PC-3 (cell line): Measurements from ENCODE around the gene CFAP65. TPM values are rescaled to one million over a fixed set of nuclear protein-coding genes. Genes with fewer than 3 reads are reported as not detected.

Source experiments
- ATAC-seq: fragments of 200-7000 bp; cut with Tn5 transposase; 2 replicates; pipeline ENCODE4 v1.9.1; 2020; ENCODE audit warnings: mild to moderate bottlenecking, moderate library complexity
- BruUV-seq: library from RNA; stranded (reverse); fragments of 400-500 nt; replicated peaks from 2 replicates; lab custom pipeline; 2021; lab: Mats Ljungman, UMichigan
- CTCF ChIA-PET: fragments of 300-600 bp; sonication (Branson Sonifier 250); formaldehyde crosslinking; loops from one replicate; lab custom pipeline; 2022; ENCODE audit warnings: antibody characterized with exemption; lab: Charles Lee
- POLR2A ChIA-PET: fragments of 300-600 bp; sonication (Branson Sonifier 250); formaldehyde crosslinking; loops from one replicate; lab custom pipeline; 2022; ENCODE audit warnings: antibody characterized with exemption; ENCODE audit not compliant: unreplicated experiment; lab: Charles Lee
- DNase-seq: peaks from one replicate; pipeline ENCODE4 v3.0.0-alpha.2; 2015
- H2AFZ ChIP-seq: fragments of 300-600 bp; sonication (generic); 2 replicates; pipeline ENCODE4 v1.6.0; 2016; ENCODE audit warnings: antibody characterized with exemption, low read length
- H3F3A ChIP-seq: fragments of 300-600 bp; sonication (generic); one replicate; pipeline ENCODE4 v1.6.0; 2017; ENCODE audit warnings: antibody characterized with exemption, low read length, control low read depth, mild to moderate bottlenecking; ENCODE audit not compliant: unreplicated experiment
- H3K27ac ChIP-seq: fragments of 300-600 bp; sonication (generic); 2 replicates; pipeline ENCODE4 v1.5.1; 2016; ENCODE audit warnings: mild to moderate bottlenecking, low read length
- H3K27me3 ChIP-seq: fragments of 300-600 bp; sonication (generic); 2 replicates; pipeline ENCODE4 v1.6.1; 2016; ENCODE audit warnings: low read length, mixed read lengths
- H3K36me3 ChIP-seq: fragments of 300-600 bp; sonication (generic); 2 replicates; pipeline ENCODE4 v1.6.1; 2016; ENCODE audit warnings: low read depth, mixed run types, low read length, mixed read lengths
- H3K4me1 ChIP-seq: fragments of 300-600 bp; sonication (generic); 2 replicates; pipeline ENCODE4 v1.5.1; 2016; ENCODE audit warnings: low read length; ENCODE audit not compliant: insufficient read depth
- H3K4me2 ChIP-seq: fragments of 300-600 bp; sonication (generic); 2 replicates; pipeline ENCODE4 v1.6.0; 2016; ENCODE audit warnings: low read length
- H3K4me3 ChIP-seq: fragments of 300-600 bp; sonication (generic); 2 replicates; pipeline ENCODE4 v1.5.1; 2016; ENCODE audit warnings: mild to moderate bottlenecking, low read length, mixed read lengths
- H3K79me2 ChIP-seq: fragments of 300-600 bp; sonication (generic); 2 replicates; pipeline ENCODE4 v1.6.1; 2017; ENCODE audit warnings: low read length, mixed read lengths
- H3K9ac ChIP-seq: fragments of 300-600 bp; sonication (generic); 2 replicates; pipeline ENCODE4 v1.6.0; 2016; ENCODE audit warnings: mild to moderate bottlenecking, low read length
- H3K9me2 ChIP-seq: fragments of 300-600 bp; sonication (generic); replicated peaks from 2 replicates; pipeline ENCODE4 v1.6.1; 2016; ENCODE audit warnings: mixed run types, low read length, mixed read lengths
- H3K9me3 ChIP-seq: fragments of 300-600 bp; sonication (generic); 2 replicates; pipeline ENCODE4 v1.6.1; 2016; ENCODE audit warnings: low read length, mixed read lengths
- H4K20me1 ChIP-seq: fragments of 300-600 bp; sonication (generic); 2 replicates; pipeline ENCODE4 v1.6.1; 2016; ENCODE audit warnings: low read length, mixed read lengths
- CTCF ChIP-seq: fragments of 300-600 bp; sonication (generic); conservative IDR thresholded peaks from 2 replicates; pipeline ENCODE4 v1.5.1; 2017; ENCODE audit warnings: antibody characterized with exemption, low read depth, mild to moderate bottlenecking, low read length
- EZH2 ChIP-seq: fragments of 300-600 bp; sonication (generic); IDR thresholded peaks from one replicate; pipeline ENCODE4 v1.6.1; 2017; ENCODE audit warnings: antibody characterized with exemption, mild to moderate bottlenecking, low read length; ENCODE audit not compliant: unreplicated experiment
- EZH2phosphoT487 ChIP-seq: fragments of 300-600 bp; sonication (generic); IDR thresholded peaks from 2 replicates; pipeline ENCODE4 v1.6.1; 2018; ENCODE audit warnings: mild to moderate bottlenecking, antibody characterized with exemption, low read length, borderline replicate concordance
- intact Hi-C: fragments of 100-400 bp; cut with micrococcal nuclease; formaldehyde crosslinking; loops from 2 replicates; pipeline ENCODE4 v1.9.0; 2023
- total RNA-seq: library from RNA; depleted of rRNA; stranded (reverse); fragments of >200 nt; gene quantifications from 2 replicates; pipeline ENCODE4 v1.2.3, GENCODE V29; 2014

CFAP65 gene
- total RNA-seq, 1 experiment from 2014 or later, result 0.18 TPM

DNA sequence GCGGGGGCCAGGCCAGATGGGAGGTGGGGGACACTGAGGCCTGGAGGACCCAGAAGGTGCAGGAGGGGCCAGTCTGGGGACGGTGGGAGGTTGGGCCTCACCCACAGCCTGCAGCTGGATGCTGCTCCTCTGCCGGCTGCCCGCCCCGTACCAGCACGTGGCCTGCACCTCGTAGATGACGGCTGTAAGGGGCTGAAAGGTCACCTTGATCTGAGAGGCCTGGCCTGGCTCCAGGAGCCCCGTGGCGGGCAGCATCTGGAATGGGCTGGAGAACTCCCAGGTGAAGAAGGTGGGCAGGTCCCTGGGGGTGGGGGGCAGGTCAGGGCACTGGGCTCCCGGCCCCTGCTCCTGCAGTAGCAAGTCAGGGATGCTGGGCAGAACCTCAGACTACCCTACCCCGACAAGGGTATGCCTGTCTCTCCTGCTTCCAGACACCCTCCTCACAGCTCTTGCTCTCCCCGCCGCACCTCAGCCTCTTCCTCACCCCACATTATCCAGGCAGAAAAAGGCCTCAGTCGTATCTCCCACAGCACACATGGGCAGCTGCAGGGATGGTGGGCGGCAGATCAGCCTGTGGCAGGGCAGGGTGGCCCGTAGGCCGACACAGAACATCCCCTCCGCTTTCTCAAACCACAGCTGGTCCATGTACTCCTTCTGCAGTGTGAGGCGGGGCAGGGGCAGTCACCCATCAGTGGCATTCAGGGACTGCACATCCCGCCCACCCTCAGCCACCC lies 10.1 kb downstream of the CFAP65 start:
- Histone ChIP-seq H4K20me1 (no peaks in the 10 kb centered on the region), H3K9me3 (no peaks in the 10 kb centered on the region), H3K4me3 (no peak overlapping the region), H3K4me1 (peaks cover 3% of the 10 kb centered on the region), H3F3A (no peaks in the 10 kb centered on the region), H3K9ac (no peak overlapping the region), H2AFZ (no peak overlapping the region), H3K27ac (no peak overlapping the region), H3K4me2 (no peak overlapping the region), H3K36me3 (no peaks in the 10 kb centered on the region), H3K79me2 (no peaks in the 10 kb centered on the region), H3K27me3 (no peaks in the 10 kb centered on the region), H3K9me2 (no peaks in the 10 kb centered on the region)
- POLR2A ChIA-PET, result no interaction called here
- TF ChIP-seq EZH2phosphoT487 (no peak), CTCF (no peak), EZH2 (no peak)
- BruUV-seq, result no TSS peak
- CTCF ChIA-PET, result interaction anchor here (0.7 kb wide), 1 partner anchor 89 kb away, joined by 3 read pairs; no protein-coding TSS in a partner anchor
- DNase-seq, result no peak
- intact Hi-C loops, result no loop called here
- no peak for ATAC-seq

DNA sequence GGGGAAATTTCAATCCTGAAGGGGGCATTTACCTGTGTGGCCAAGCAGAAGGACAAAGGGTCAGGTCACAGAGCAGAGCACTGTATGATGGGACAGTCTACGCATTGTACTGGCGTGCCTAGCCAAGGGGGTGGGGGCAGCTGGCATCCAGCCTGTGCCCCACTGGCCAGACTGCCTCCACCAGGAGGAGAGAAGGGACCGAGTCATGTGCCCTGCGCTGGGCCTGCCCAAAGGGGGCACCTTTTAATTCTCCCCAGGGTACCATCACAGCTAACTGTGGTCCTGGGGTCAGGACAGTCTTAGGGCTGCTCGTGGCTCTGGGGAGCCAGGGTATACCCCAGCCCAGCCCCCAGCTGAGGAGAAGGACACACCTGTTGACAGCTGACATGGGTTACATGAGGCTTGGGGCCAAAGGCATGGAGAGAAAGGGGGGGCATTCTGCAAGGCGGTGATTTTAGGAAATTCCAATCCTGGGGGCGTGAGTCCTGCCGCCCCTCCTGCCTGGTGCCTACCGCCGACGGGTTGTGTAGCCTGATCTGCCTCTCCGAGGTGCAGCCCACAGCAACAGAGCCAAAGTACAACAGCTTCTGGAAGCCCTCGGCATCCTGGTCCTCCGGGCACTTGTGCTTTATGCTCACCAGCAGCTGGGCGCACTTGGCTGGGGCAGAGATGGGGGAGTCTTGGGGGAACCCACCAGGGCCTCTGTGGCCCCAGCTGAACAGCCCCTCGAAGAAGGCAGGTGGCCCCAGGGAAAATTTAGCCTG lies 11.0 kb downstream of the CFAP65 start:
- Histone ChIP-seq H3K27me3 (no peaks in the 10 kb centered on the region), H3K9me2 (no peaks in the 10 kb centered on the region), H3K79me2 (no peaks in the 10 kb centered on the region), H3K27ac (no peak overlapping the region), H3K36me3 (no peaks in the 10 kb centered on the region), H3K4me3 (no peak overlapping the region), H3K4me1 (no peaks in the 10 kb centered on the region), H3K9ac (no peak overlapping the region), H4K20me1 (no peaks in the 10 kb centered on the region), H3K9me3 (no peaks in the 10 kb centered on the region), H3K4me2 (no peak overlapping the region), H2AFZ (no peak overlapping the region), H3F3A (no peaks in the 10 kb centered on the region)
- ATAC-seq, result no peak
- intact Hi-C loops, result no loop called here
- ChIA-PET POLR2A (no interaction called here), CTCF (interaction anchor here (0.6 to 1.3 kb wide), 18 partner anchors 10 to 284 kb away, joined by 3 to 29 read pairs (median 4); partner anchors contain the start of gene IHH)
- no peak for TF ChIP-seq EZH2phosphoT487
- TF ChIP-seq EZH2, result no peak
- no peak for TF ChIP-seq CTCF
- no peak for DNase-seq
- no TSS peak for BruUV-seq

DNA sequence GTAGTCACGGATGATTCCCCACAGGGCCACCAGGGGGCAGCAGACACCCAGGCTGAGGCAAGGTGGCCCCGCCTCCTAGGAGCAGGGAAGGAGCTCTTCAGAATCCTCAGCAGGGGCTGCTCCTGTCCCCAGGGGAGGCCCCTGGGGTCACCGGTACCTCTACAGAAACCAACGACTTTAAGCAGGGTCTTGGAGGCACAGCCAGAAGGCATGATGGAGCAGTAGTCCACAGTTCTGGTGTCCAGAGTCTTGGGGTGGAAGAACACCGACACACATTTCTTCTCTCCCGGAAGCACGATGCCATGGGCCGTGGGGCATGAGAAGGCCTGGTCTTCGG lies 11.5 kb downstream of the CFAP65 start:
- no peak overlapping the region for H3K4me3 ChIP-seq
- ATAC-seq (peak; percentile 97), DNase-seq (peak; percentile 90)
- ChIA-PET CTCF (interaction anchor here (0.6 to 1.3 kb wide), 18 partner anchors 11 to 285 kb away, joined by 3 to 29 read pairs (median 4); partner anchors contain the start of gene IHH), POLR2A (no interaction called here)
- BruUV-seq, result no TSS peak
- no peaks in the 10 kb centered on the region for H3K9me2 ChIP-seq
- H3K36me3 ChIP-seq, result no peaks in the 10 kb centered on the region
- H3K4me1 ChIP-seq, result no peaks in the 10 kb centered on the region
- H3K9me3 ChIP-seq, result no peaks in the 10 kb centered on the region
- no peak overlapping the region for H3K9ac ChIP-seq
- H3K27ac ChIP-seq, result no peak overlapping the region
- H3F3A ChIP-seq, result no peaks in the 10 kb centered on the region
- H2AFZ ChIP-seq, result no peak overlapping the region
- intact Hi-C loops, result loop anchor here (1.0 to 5.0 kb wide), 3 partner anchors 33 to 126 kb away; partner anchors contain the start of gene IHH
- no peak overlapping the region for H3K4me2 ChIP-seq
- TF ChIP-seq EZH2phosphoT487 (no peak), CTCF (peak; percentile 95)
- H3K27me3 ChIP-seq, result no peaks in the 10 kb centered on the region
- H4K20me1 ChIP-seq, result no peaks in the 10 kb centered on the region
- H3K79me2 ChIP-seq, result no peaks in the 10 kb centered on the region
